AG09309 (cell line): ENCODE measurements around the gene BCL11A.

Experiments
- DNase-seq: peaks from one replicate; pipeline ENCODE4 v3.0.0-alpha.2; 2010; ENCODE audit warnings: low read depth
- H3K4me3 ChIP-seq: 2 replicates; pipeline ENCODE4 v1.5.1; 2011; ENCODE audit warnings: mild to moderate bottlenecking, low read depth, low read length, moderate library complexity; ENCODE audit not compliant: control insufficient read depth
- TF ChIP-seq, protein P1 (sequence below): IDR thresholded peaks from 2 replicates; pipeline ENCODE4 v1.5.1; 2011; ENCODE audit warnings: mild to moderate bottlenecking, low read depth, low read length, inconsistent platforms; ENCODE audit not compliant: insufficient read depth, control insufficient read depth; ENCODE audit errors: missing control alignments

Gene BCL11A

DNA sequence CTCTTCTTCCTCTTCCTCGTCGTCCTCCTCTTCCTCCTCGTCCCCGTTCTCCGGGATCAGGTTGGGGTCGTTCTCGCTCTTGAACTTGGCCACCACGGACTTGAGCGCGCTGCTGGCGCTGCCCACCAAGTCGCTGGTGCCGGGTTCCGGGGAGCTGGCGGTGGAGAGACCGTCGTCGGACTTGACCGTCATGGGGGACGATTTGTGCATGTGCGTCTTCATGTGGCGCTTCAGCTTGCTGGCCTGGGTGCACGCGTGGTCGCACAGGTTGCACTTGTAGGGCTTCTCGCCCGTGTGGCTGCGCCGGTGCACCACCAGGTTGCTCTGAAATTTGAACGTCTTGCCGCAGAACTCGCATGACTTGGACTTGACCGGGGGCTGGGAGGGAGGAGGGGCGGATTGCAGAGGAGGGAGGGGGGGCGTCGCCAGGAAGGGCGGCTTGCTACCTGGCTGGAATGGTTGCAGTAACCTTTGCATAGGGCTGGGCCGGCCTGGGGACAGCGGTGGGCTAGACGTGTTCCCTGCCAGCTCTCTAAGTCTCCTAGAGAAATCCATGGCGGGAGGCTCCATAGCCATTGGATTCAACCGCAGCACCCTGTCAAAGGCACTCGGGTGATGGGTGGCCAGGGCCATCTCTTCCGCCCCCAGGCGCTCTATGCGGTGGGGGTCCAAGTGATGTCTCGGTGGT lies 91.9 kb downstream of the BCL11A start:
- no peak for DNase-seq
- H3K4me3 ChIP-seq, result no peak overlapping the region
- TF ChIP-seq, protein P1, sequence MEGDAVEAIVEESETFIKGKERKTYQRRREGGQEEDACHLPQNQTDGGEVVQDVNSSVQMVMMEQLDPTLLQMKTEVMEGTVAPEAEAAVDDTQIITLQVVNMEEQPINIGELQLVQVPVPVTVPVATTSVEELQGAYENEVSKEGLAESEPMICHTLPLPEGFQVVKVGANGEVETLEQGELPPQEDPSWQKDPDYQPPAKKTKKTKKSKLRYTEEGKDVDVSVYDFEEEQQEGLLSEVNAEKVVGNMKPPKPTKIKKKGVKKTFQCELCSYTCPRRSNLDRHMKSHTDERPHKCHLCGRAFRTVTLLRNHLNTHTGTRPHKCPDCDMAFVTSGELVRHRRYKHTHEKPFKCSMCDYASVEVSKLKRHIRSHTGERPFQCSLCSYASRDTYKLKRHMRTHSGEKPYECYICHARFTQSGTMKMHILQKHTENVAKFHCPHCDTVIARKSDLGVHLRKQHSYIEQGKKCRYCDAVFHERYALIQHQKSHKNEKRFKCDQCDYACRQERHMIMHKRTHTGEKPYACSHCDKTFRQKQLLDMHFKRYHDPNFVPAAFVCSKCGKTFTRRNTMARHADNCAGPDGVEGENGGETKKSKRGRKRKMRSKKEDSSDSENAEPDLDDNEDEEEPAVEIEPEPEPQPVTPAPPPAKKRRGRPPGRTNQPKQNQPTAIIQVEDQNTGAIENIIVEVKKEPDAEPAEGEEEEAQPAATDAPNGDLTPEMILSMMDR, result no peak

DNA sequence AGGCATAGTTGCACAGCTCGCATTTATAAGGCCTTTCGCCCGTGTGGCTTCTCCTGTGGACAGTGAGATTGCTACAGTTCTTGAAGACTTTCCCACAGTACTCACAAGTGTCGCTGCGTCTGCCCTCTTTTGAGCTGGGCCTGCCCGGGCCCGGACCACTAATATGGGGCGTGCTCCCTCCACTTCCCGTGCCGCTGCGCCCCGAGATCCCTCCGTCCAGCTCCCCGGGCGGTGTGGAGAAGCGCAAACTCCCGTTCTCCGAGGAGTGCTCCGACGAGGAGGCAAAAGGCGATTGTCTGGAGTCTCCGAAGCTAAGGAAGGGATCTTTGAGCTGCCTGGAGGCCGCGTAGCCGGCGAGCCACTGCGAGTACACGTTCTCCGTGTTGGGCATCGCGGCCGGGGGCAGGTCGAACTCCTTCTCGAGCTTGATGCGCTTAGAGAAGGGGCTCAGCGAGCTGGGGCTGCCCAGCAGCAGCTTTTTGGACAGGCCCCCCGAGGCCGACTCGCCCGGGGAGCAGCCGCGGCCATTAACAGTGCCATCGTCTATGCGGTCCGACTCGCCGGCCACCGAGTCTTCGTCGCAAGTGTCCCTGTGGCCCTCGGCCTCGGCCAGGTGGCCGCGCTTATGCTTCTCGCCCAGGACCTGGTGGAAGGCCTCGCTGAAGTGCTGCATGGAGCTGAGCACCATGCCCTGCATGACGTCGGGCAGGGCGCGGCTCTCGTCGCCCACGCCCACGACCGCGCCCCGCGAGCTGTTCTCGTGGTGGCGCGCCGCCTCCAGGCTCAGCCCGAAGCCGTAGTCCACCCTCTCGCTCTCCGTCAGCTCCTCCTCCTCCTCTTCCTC lies 92.7 kb downstream of the BCL11A start:
- no peak for DNase-seq
- TF ChIP-seq, protein P1, result no peak
- H3K4me3 ChIP-seq, result no peak overlapping the region

DNA sequence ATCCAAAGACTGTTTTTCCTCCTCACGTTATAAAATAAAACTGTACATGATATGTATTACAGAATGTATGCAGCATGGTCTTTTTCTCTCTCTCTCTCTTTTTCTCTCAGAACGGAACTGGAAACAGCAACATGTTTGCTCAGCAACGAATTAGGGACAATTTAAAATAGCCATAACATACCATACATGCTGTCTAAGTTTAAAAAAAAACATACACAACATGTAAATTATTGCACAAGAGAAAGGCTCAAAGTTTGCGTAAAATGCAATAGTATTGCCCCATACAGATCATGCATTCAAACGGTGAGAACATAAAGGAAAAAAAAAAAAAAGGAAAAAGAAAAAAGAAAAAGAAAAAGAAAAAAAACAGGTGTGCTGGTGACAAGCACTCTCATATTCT lies 93.6 kb downstream of the BCL11A start:
- DNase-seq, result no peak
- no peak overlapping the region for H3K4me3 ChIP-seq
- TF ChIP-seq, protein P1, result no peak

DNA sequence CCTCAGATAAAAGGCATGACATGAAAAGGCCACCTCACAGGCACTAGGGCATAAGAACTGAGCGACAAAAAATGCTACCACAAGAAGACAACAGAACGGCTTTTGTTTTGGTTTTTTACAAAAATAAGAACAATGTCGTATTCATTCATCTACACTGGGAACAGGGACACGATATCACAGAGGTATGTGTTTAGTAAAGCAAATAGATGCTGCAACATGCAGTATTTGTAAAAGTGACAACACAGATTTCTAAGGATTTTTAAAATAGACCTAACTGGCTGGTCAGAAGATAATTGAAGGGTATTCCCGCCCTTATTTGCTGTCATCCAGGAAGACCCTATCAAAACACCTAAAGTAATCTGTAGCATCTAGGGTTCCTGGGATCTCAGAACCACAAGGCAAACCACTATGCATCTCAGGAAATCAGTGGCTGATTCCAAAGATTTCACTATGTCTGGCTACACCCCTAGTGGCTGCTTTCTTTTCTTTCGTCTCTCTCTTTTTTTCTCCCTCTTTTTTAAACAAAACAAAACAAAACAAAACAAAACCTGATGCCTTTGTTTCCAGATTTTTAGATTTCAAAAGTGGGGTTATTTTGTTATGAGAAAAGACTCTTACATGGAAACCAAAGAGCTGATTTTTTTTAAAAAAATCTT lies 97.2 kb downstream of the BCL11A start:
- TF ChIP-seq, protein P1, result peak; percentile 7
- H3K4me3 ChIP-seq, result no peak overlapping the region
- DNase-seq, result no peak

DNA sequence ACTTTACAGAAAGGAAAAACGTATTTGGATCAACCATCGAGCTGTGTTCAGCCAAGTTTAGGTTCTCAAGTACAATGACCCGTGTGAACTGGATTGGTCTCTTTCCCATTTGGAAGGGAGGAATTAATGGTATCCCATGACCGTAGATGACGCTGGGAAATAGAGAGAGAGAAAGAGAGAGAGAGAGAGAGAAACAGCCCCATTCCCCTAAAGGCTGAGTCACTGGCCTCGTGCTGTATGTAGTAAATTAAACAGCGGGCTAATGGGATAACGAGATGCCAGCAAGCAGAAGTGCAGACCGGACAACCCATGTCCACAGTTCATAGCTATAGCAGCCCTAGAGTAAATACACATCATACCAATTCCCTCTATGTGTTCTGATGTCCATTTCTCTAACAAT lies 99.6 kb downstream of the BCL11A start:
- TF ChIP-seq, protein P1, result no peak
- DNase-seq, result no peak
- H3K4me3 ChIP-seq, result no peak overlapping the region

DNA sequence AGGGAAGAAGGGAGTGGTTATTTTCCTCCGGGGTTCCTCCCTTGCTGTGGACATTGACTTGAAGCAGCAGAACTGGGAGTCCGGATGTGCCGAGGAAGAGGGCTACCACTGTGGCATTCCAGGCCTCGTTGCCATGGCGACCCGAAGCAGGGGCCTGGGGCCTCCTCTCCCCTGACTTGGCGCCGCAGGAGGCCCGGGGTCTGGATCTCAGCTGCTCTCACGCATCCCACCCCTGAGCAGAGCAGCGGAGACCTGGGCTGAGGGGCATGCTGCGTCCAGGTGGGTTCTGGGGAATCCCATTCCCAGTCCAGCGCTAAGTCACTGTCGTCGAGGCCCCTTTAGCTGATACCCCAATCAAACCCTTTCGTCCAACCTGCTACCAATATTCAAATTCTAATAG lies 100.2 kb downstream of the BCL11A start:
- no peak overlapping the region for H3K4me3 ChIP-seq
- TF ChIP-seq, protein P1, result no peak
- no peak for DNase-seq
